ENCODE measurements around the gene NFAT5.

NFAT5 gene

GRCh38 chr16:69606985-69607384 lies 41.2 kb downstream of the NFAT5 start:
- H3K27me3 ChIP-seq (ENCODE audit: control insufficient read depth, insufficient read depth, low read length), result no peaks in the 10 kb centered on the region
- no peak overlapping the region for H3K27ac ChIP-seq (ENCODE audit: low read length)
- H3K9me3 ChIP-seq (ENCODE audit: control insufficient read depth, low read depth, low read length), result no peaks in the 10 kb centered on the region
- H3K36me3 ChIP-seq (ENCODE audit: control insufficient read depth, low read depth, low read length), result no peaks in the 10 kb centered on the region
- H3K9ac ChIP-seq (ENCODE audit: low read length), result no peak overlapping the region
- no peak overlapping the region for H3K4me3 ChIP-seq (ENCODE audit: low read length)
- peaks cover 8% of the 10 kb centered on the region for H3K4me1 ChIP-seq (ENCODE audit: control insufficient read depth, low read depth, low read length)

GRCh38 chr16:69607674-69608073 lies 41.9 kb downstream of the NFAT5 start:
- Histone ChIP-seq H3K9ac (ENCODE audit: low read length) (no peak overlapping the region), H3K9me3 (ENCODE audit: control insufficient read depth, low read depth, low read length) (no peaks in the 10 kb centered on the region), H3K36me3 (ENCODE audit: control insufficient read depth, low read depth, low read length) (no peaks in the 10 kb centered on the region), H3K4me1 (ENCODE audit: control insufficient read depth, low read depth, low read length) (peaks cover 8% of the 10 kb centered on the region), H3K4me3 (ENCODE audit: low read length) (no peak overlapping the region), H3K27me3 (ENCODE audit: control insufficient read depth, insufficient read depth, low read length) (no peaks in the 10 kb centered on the region), H3K27ac (ENCODE audit: low read length) (no peak overlapping the region)

GRCh38 chr16:69610356-69610755 lies 44.6 kb downstream of the NFAT5 start:
- Histone ChIP-seq H3K9ac (ENCODE audit: low read length) (no peak overlapping the region), H3K27ac (ENCODE audit: low read length) (peak overlapping the region; percentile 32), H3K27me3 (ENCODE audit: control insufficient read depth, insufficient read depth, low read length) (no peaks in the 10 kb centered on the region), H3K9me3 (ENCODE audit: control insufficient read depth, low read depth, low read length) (no peaks in the 10 kb centered on the region), H3K4me1 (ENCODE audit: control insufficient read depth, low read depth, low read length) (peaks cover 8% of the 10 kb centered on the region), H3K4me3 (ENCODE audit: low read length) (no peak overlapping the region), H3K36me3 (ENCODE audit: control insufficient read depth, low read depth, low read length) (no peaks in the 10 kb centered on the region)

DNA sequence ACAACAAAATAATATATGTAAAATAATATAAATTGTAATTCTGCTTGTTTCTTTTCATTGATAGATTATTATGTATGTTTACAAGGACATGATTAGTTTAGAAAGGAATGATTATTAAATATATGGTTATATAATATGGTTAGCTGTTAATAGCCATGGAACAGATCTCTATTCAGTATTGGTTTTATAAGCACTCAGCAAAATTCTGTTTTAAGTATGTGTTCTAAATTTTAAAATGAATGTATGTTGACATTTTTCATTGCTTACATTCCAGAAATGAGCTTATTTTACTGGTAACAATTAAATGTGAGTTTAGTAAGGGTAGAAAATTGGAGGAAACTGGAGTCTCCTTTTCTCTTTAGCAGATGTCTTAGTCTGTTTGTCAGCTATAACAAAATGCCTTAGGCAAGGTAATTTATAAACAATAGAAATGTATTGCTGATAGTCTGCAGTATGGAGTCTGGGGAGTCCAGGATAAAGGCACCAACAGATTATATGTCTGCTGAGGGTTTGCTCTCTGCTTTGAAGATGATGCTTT lies 45.4 kb downstream of the NFAT5 start:
- H3K4me1 ChIP-seq (ENCODE audit: control insufficient read depth, low read depth, low read length), result peaks cover 8% of the 10 kb centered on the region
- no peak overlapping the region for H3K9ac ChIP-seq (ENCODE audit: low read length)
- no peaks in the 10 kb centered on the region for H3K27me3 ChIP-seq (ENCODE audit: control insufficient read depth, insufficient read depth, low read length)
- H3K36me3 ChIP-seq (ENCODE audit: control insufficient read depth, low read depth, low read length), result no peaks in the 10 kb centered on the region
- no peak overlapping the region for H3K4me3 ChIP-seq (ENCODE audit: low read length)
- H3K9me3 ChIP-seq (ENCODE audit: control insufficient read depth, low read depth, low read length), result no peaks in the 10 kb centered on the region
- no peak overlapping the region for H3K27ac ChIP-seq (ENCODE audit: low read length)

- Histone ChIP-seq H3K27me3 (ENCODE audit: control insufficient read depth, insufficient read depth, low read length) (no peaks in the 10 kb centered on the region), H3K9ac (ENCODE audit: low read length) (no peak overlapping the region), H3K4me3 (ENCODE audit: low read length) (no peak overlapping the region), H3K4me1 (ENCODE audit: control insufficient read depth, low read depth, low read length) (peaks cover 8% of the 10 kb centered on the region), H3K27ac (ENCODE audit: low read length) (no peak overlapping the region), H3K9me3 (ENCODE audit: control insufficient read depth, low read depth, low read length) (no peaks in the 10 kb centered on the region), H3K36me3 (ENCODE audit: control insufficient read depth, low read depth, low read length) (no peaks in the 10 kb centered on the region)
Measured at GRCh38 chr16:69613378-69614154, 47.8 kb downstream of the NFAT5 start.

DNA sequence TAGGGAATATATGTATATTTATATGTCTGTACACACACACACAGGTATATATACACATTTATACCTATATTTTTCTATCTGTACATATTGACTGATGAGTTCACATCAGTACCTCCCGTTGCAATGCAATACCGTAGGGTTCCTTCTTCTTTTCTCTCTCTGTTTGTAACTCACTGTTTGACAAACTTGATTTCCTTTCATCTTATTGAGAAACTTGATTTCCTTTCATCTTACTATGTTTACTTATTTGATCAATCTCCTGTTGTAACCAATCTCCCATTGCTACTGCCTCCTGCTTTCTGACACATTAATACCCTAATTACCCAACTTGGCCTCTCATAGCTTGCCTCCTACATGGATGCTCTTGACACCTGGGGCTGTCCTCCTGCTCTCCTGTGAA lies 49.8 kb downstream of the NFAT5 start:
- peaks cover 3% of the 10 kb centered on the region for H3K4me1 ChIP-seq (ENCODE audit: control insufficient read depth, low read depth, low read length)
- H3K9me3 ChIP-seq (ENCODE audit: control insufficient read depth, low read depth, low read length), result no peaks in the 10 kb centered on the region
- H3K9ac ChIP-seq (ENCODE audit: low read length), result no peak overlapping the region
- no peaks in the 10 kb centered on the region for H3K27me3 ChIP-seq (ENCODE audit: control insufficient read depth, insufficient read depth, low read length)
- no peak overlapping the region for H3K27ac ChIP-seq (ENCODE audit: low read length)
- H3K36me3 ChIP-seq (ENCODE audit: control insufficient read depth, low read depth, low read length), result no peaks in the 10 kb centered on the region
- no peak overlapping the region for H3K4me3 ChIP-seq (ENCODE audit: low read length)

- no peaks in the 10 kb centered on the region for H3K36me3 ChIP-seq (ENCODE audit: control insufficient read depth, low read depth, low read length)
- no peak overlapping the region for H3K4me3 ChIP-seq (ENCODE audit: low read length)
- no peak overlapping the region for H3K9ac ChIP-seq (ENCODE audit: low read length)
- no peak overlapping the region for H3K27ac ChIP-seq (ENCODE audit: low read length)
- H3K9me3 ChIP-seq (ENCODE audit: control insufficient read depth, low read depth, low read length), result no peaks in the 10 kb centered on the region
- no peaks in the 10 kb centered on the region for H3K4me1 ChIP-seq (ENCODE audit: control insufficient read depth, low read depth, low read length)
- no peaks in the 10 kb centered on the region for H3K27me3 ChIP-seq (ENCODE audit: control insufficient read depth, insufficient read depth, low read length)
Measured at GRCh38 chr16:69616082-69616481, 50.3 kb downstream of the NFAT5 start.

DNA sequence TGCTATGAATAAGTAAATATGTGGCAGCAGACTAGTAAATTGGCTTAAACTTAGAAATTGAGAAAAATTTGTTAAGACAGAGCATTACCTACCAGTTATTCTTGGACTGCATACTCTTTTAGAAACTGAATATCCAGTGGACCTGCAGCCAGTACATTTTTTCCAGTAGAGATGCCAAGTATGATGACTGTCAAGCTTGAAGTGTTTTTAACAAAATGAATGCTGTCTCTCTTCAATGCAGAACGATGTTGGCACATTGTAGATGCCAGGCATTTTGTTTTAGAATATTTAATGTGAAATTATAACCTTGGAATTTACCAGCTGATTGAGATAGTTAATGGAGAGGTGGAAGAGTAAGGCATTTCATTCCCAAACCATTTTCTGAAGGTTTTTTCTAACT lies 52.5 kb downstream of the NFAT5 start:
- Histone ChIP-seq H3K27me3 (ENCODE audit: control insufficient read depth, insufficient read depth, low read length) (no peaks in the 10 kb centered on the region), H3K27ac (ENCODE audit: low read length) (no peak overlapping the region), H3K9me3 (ENCODE audit: control insufficient read depth, low read depth, low read length) (no peaks in the 10 kb centered on the region), H3K9ac (ENCODE audit: low read length) (no peak overlapping the region), H3K4me3 (ENCODE audit: low read length) (no peak overlapping the region), H3K4me1 (ENCODE audit: control insufficient read depth, low read depth, low read length) (no peaks in the 10 kb centered on the region), H3K36me3 (ENCODE audit: control insufficient read depth, low read depth, low read length) (no peaks in the 10 kb centered on the region)

DNA sequence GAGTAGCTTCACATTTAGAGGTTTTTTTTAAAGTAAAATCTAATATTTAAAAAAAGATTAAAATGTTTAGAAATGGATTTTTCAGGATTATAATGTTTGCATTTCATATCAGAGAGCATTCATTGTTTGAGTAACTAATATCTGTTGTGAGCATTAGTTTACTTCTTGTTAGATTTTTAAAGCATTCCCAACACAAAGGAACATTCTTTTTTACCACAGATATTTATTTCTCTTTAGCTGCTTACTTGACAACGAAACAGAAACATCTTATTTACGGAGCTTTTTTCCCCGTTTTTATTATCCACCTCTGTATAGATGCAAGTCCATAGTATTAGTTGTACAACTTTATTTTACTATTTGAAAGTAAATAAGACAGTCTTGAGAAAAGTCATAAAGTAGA lies 53.0 kb downstream of the NFAT5 start:
- no peaks in the 10 kb centered on the region for H3K4me1 ChIP-seq (ENCODE audit: control insufficient read depth, low read depth, low read length)
- no peaks in the 10 kb centered on the region for H3K27me3 ChIP-seq (ENCODE audit: control insufficient read depth, insufficient read depth, low read length)
- H3K27ac ChIP-seq (ENCODE audit: low read length), result no peak overlapping the region
- H3K9me3 ChIP-seq (ENCODE audit: control insufficient read depth, low read depth, low read length), result no peaks in the 10 kb centered on the region
- H3K36me3 ChIP-seq (ENCODE audit: control insufficient read depth, low read depth, low read length), result no peaks in the 10 kb centered on the region
- no peak overlapping the region for H3K4me3 ChIP-seq (ENCODE audit: low read length)
- H3K9ac ChIP-seq (ENCODE audit: low read length), result no peak overlapping the region

DNA sequence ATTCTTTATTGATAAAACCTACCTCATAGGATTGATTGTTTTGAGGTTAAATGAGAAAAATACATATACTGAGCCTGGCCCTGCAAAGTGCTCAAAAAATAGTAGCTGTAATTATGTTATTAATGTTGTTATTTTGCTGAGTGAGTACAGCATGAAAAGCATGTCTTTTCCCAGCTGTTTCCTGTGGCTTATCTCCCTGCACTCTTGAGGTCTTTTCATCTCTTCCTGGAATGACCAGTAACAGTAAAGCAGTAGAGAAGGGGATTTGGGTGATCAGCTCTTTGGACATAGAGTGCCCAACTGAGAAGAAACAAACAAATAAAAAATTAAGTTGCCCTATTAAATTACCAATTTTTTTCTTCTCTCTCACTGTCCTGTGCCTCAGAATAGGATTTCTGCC lies 53.7 kb downstream of the NFAT5 start:
- H3K27me3 ChIP-seq (ENCODE audit: control insufficient read depth, insufficient read depth, low read length), result no peaks in the 10 kb centered on the region

GRCh38 chr16:69620573-69620972 lies 54.8 kb downstream of the NFAT5 start:
- H3K36me3 ChIP-seq (ENCODE audit: control insufficient read depth, low read depth, low read length), result no peaks in the 10 kb centered on the region
- H3K9me3 ChIP-seq (ENCODE audit: control insufficient read depth, low read depth, low read length), result no peaks in the 10 kb centered on the region
- H3K27ac ChIP-seq (ENCODE audit: low read length), result no peak overlapping the region
- no peaks in the 10 kb centered on the region for H3K4me1 ChIP-seq (ENCODE audit: control insufficient read depth, low read depth, low read length)
- no peak overlapping the region for H3K4me3 ChIP-seq (ENCODE audit: low read length)
- H3K27me3 ChIP-seq (ENCODE audit: control insufficient read depth, insufficient read depth, low read length), result no peaks in the 10 kb centered on the region
- H3K9ac ChIP-seq (ENCODE audit: low read length), result no peak overlapping the region

More for the DNA sequence above, 53.7 kb downstream of the NFAT5 start:
- Histone ChIP-seq H3K27ac (ENCODE audit: low read length) (no peak overlapping the region), H3K36me3 (ENCODE audit: control insufficient read depth, low read depth, low read length) (no peaks in the 10 kb centered on the region), H3K9me3 (ENCODE audit: control insufficient read depth, low read depth, low read length) (no peaks in the 10 kb centered on the region), H3K4me3 (ENCODE audit: low read length) (no peak overlapping the region), H3K9ac (ENCODE audit: low read length) (no peak overlapping the region), H3K4me1 (ENCODE audit: control insufficient read depth, low read depth, low read length) (no peaks in the 10 kb centered on the region)

- Histone ChIP-seq H3K27ac (ENCODE audit: low read length) (no peak overlapping the region), H3K9ac (ENCODE audit: low read length) (no peak overlapping the region), H3K4me1 (ENCODE audit: control insufficient read depth, low read depth, low read length) (no peaks in the 10 kb centered on the region), H3K9me3 (ENCODE audit: control insufficient read depth, low read depth, low read length) (no peaks in the 10 kb centered on the region), H3K4me3 (ENCODE audit: low read length) (no peak overlapping the region), H3K36me3 (ENCODE audit: control insufficient read depth, low read depth, low read length) (peaks cover 1% of the 10 kb centered on the region), H3K27me3 (ENCODE audit: control insufficient read depth, insufficient read depth, low read length) (no peaks in the 10 kb centered on the region)
Measured at GRCh38 chr16:69621225-69621624, 55.5 kb downstream of the NFAT5 start.

Measured in iPS-18a (cell line).